Naive thymus-derived CD4-positive, alpha-beta T cell (primary cell): Measurements from ENCODE around the gene C14orf180. TPM values are rescaled to one million over a fixed set of nuclear protein-coding genes. Genes with fewer than 3 reads are reported as not detected.

ENCODE experiments used
- ATAC-seq: fragments of 150-1000 bp; cut with Tn5 transposase; 2 replicates; pipeline ENCODE4 v1.10.0; 2021; ENCODE audit warnings: mild to moderate bottlenecking, moderate library complexity
- CTCF ChIA-PET: fragments of 350-600 bp; sonication (Branson Sonifier 250); formaldehyde crosslinking; loops from one replicate; lab custom pipeline; 2021; ENCODE audit warnings: antibody characterized with exemption; lab: Charles Lee
- POLR2A ChIA-PET: fragments of 350-600 bp; sonication (Branson Sonifier 250); formaldehyde crosslinking; loops from one replicate; lab custom pipeline; 2021; ENCODE audit warnings: antibody characterized with exemption, inconsistent platforms; lab: Charles Lee
- DNase-seq, 9 donors: peaks; one replicate each; pipeline versions ENCODE4 v3.0.0 to v3.0.0-alpha.2; 2020 to 2022; ENCODE audit warnings: mixed read lengths in 1 of 9
- H3K27ac ChIP-seq: one replicate; pipeline ENCODE4 v1.7.0; 2013; ENCODE audit warnings: mild to moderate bottlenecking, low read depth, low read length, moderate library complexity
- H3K27me3 ChIP-seq, 2 donors: one replicate each; pipeline ENCODE4 v1.7.0; 2013; ENCODE audit warnings: low read length in 2 of 2, mild to moderate bottlenecking in 2 of 2, moderate library complexity in 2 of 2; ENCODE audit not compliant: control insufficient read depth in 2 of 2, insufficient read depth in 2 of 2
- H3K36me3 ChIP-seq, 3 experiments: 1 replicate in 2 of 3; 2 replicates in 1 of 3; pipeline ENCODE4 v1.7.0; 2013; ENCODE audit warnings: low read length in 3 of 3, mild to moderate bottlenecking in 3 of 3, moderate library complexity in 1 of 3; ENCODE audit not compliant: insufficient read depth in 3 of 3, control insufficient read depth in 2 of 3
- H3K4me1 ChIP-seq, 2 donors: one replicate each; pipeline ENCODE4 v1.7.0; 2013; ENCODE audit warnings: low read length in 2 of 2, mild to moderate bottlenecking in 2 of 2, moderate library complexity in 1 of 2; ENCODE audit not compliant: control insufficient read depth in 2 of 2, insufficient read depth in 2 of 2
- H3K4me3 ChIP-seq: 2 replicates; pipeline ENCODE4 v1.7.0; 2013; ENCODE audit warnings: mild to moderate bottlenecking, low read length
- H3K9me3 ChIP-seq, 3 experiments: 1 replicate in 2 of 3; 2 replicates in 1 of 3; pipeline ENCODE4 v1.7.0; 2013; ENCODE audit warnings: low read length in 3 of 3; ENCODE audit not compliant: control insufficient read depth in 2 of 3
- H3K27ac Mint-ChIP-seq, 9 donors: one replicate each; pipeline ENCODE4 v1.8.0; 2020 to 2022; ENCODE audit warnings: mixed read lengths in 9 of 9, mild to moderate bottlenecking in 8 of 9, moderate library complexity in 5 of 9, inconsistent platforms in 2 of 9
- H3K27me3 Mint-ChIP-seq, 5 donors: one replicate each; pipeline ENCODE4 v1.8.0; 2021 to 2022; ENCODE audit warnings: mixed read lengths in 5 of 5, mild to moderate bottlenecking in 1 of 5
- H3K36me3 Mint-ChIP-seq, 5 donors: one replicate each; pipeline ENCODE4 v1.8.0; 2020 to 2022; ENCODE audit warnings: mixed read lengths in 5 of 5, mild to moderate bottlenecking in 3 of 5, inconsistent platforms in 1 of 5
- H3K4me1 Mint-ChIP-seq, 7 donors: one replicate each; pipeline ENCODE4 v1.8.0; 2020 to 2022; ENCODE audit warnings: mixed read lengths in 7 of 7, mild to moderate bottlenecking in 3 of 7, inconsistent platforms in 1 of 7
- H3K4me3 Mint-ChIP-seq, 10 donors: one replicate each; pipeline ENCODE4 v1.8.0; 2020 to 2022; ENCODE audit warnings: mild to moderate bottlenecking in 10 of 10, mixed read lengths in 10 of 10, moderate library complexity in 6 of 10, inconsistent platforms in 2 of 10
- H3K9me3 Mint-ChIP-seq, 11 donors: one replicate each; pipeline ENCODE4 v1.8.0; 2020 to 2022; ENCODE audit warnings: mixed read lengths in 11 of 11, mild to moderate bottlenecking in 4 of 11, inconsistent platforms in 1 of 11, moderate library complexity in 1 of 11
- intact Hi-C, 2 donors: fragments of 100-400 bp; cut with micrococcal nuclease; formaldehyde crosslinking; loops; one replicate each; pipeline ENCODE4 v1.15.1; 2023
- polyA plus RNA-seq, 2 donors: library from polyadenylated mRNA; unstranded; fragments of 300-500 nt; fragmentation: Illumina TruSeq; gene quantifications; one replicate each; pipeline ENCODE4 v1.2.3, GENCODE V29; 2021
- total RNA-seq, 6 experiments: library from RNA in 5 of 6; stranded (reverse) in 5 of 6; gene quantifications; 1 replicate in 5 of 6; 2 replicates in 1 of 6; pipeline ENCODE4 v1.2.3 and lab custom pipeline; 2021 to 2026

The C14orf180 gene
- total and polyA plus RNA-seq, 7 experiments from 2014 or later: not detected

DNA sequence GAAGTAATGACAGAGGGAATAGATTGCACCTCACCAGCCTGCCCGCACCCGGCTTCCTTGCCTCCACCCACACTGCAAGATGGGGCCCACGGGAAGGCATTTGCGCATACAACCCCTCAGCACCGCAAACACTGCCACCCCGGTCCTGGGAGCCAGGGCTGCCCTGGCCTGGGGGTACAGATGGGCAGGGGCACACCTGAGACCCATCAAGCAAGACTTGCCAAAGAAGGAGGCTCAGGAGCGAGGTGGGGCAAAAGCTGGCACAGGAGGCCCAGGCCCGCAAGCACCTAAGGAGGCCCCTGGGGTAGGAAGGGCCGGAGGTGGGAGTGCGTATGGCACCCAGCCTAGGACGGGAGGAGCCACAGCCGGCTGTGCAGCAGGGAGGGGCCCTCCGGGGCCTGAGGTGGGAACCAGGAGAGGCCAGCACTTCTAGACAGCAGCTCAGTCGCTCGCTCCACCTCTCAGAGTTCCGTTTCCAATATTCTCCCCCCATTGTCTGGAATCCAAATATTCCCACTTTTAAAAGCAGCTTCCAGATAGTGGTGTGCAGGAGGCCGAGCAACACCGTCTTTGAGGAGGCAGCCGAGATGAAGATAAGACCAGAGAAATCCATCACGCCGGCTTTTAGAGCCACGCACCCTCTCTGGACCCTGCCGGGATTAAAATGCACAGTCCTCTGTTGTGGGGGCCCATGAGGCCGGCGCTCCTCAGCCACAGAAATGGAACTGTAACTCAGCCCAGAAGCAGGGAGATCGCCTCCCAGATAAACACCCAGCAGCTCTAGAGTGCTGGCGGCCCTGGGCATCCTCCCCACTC, 12.2 kb upstream of the C14orf180 start:
- Histone ChIP-seq H3K4me1 (peaks cover 0 to 4% of the 10 kb centered on the region in 2 donors), H3K4me3 (no peak overlapping the region), H3K27me3 (no peaks in the 10 kb centered on the region), H3K27ac (no peak overlapping the region), H3K9me3 (no peaks in the 10 kb centered on the region), H3K36me3 (no peaks in the 10 kb centered on the region)
- H3K4me3 Mint-ChIP-seq: no peak overlapping the region
- ATAC-seq (no peak), DNase-seq (no peak)
- POLR2A ChIA-PET: no interaction called here
- no peaks in the 10 kb centered on the region for H3K9me3 Mint-ChIP-seq
- H3K27ac Mint-ChIP-seq: no peak overlapping the region
- intact Hi-C loops: no loop called here
- H3K36me3 Mint-ChIP-seq: no peaks in the 10 kb centered on the region
- peaks cover 0 to 22% (median 5%) of the 10 kb centered on the region in 5 donors for H3K27me3 Mint-ChIP-seq
- CTCF ChIA-PET: interaction anchor here (0.7 to 1.1 kb wide), 2 partner anchors 9 to 309 kb away, joined by 3 to 5 read pairs; no protein-coding TSS in a partner anchor
- peaks cover 0 to 5% (median 0%) of the 10 kb centered on the region in 7 donors for H3K4me1 Mint-ChIP-seq

- Mint-ChIP-seq H3K27ac (no peak overlapping the region), H3K4me1 (peaks cover 0 to 5% (median 0%) of the 10 kb centered on the region in 7 donors), H3K9me3 (no peaks in the 10 kb centered on the region), H3K4me3 (no peak overlapping the region), H3K36me3 (no peaks in the 10 kb centered on the region), H3K27me3 (peaks cover 0 to 22% (median 5%) of the 10 kb centered on the region in 5 donors)
- Histone ChIP-seq H3K36me3 (no peaks in the 10 kb centered on the region), H3K4me3 (no peak overlapping the region), H3K27ac (no peak overlapping the region), H3K9me3 (no peaks in the 10 kb centered on the region), H3K4me1 (peaks cover 0 to 4% of the 10 kb centered on the region in 2 donors), H3K27me3 (no peaks in the 10 kb centered on the region)
- DNase-seq: no peak
- CTCF ChIA-PET: interaction anchor here (0.7 to 1.1 kb wide), 2 partner anchors 9 to 309 kb away, joined by 3 to 5 read pairs; no protein-coding TSS in a partner anchor
- POLR2A ChIA-PET: no interaction called here
- ATAC-seq: no peak
- intact Hi-C loops: no loop called here
Observed at GRCh38 chr14:104567957-104568225, 11.7 kb upstream of the C14orf180 start.

DNA sequence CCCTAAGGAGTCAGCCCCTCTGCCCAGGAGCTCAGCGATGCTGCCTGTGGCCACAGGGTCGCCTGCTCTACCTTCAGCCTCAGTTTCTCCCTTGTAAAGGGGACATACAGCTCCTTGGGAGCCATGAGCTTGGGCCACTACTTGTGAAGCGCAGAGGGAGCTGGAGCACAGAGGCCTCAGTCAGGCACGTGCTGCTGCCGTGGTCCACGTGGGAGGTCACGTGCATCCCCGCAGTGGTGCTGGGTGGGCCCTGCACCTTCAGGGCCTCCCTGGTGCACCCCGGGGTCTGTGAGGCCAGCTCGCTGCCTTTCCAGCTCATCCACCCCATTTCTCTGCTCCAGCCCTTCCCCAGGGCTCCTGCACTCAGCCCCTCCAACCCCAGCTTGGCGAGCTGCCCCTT, 10.9 kb upstream of the C14orf180 start:
- no peaks in the 10 kb centered on the region for H3K36me3 ChIP-seq
- H3K4me1 ChIP-seq: peaks cover 0 to 4% of the 10 kb centered on the region in 2 donors
- ATAC-seq (no peak), DNase-seq (no peak)
- Mint-ChIP-seq H3K36me3 (no peaks in the 10 kb centered on the region), H3K9me3 (no peaks in the 10 kb centered on the region), H3K4me1 (peaks cover 0 to 5% (median 0%) of the 10 kb centered on the region in 7 donors), H3K4me3 (no peak overlapping the region), H3K27me3 (peaks cover 0 to 22% (median 5%) of the 10 kb centered on the region in 5 donors), H3K27ac (no peak overlapping the region)
- no peak overlapping the region for H3K27ac ChIP-seq
- no peaks in the 10 kb centered on the region for H3K27me3 ChIP-seq
- POLR2A ChIA-PET: no interaction called here
- CTCF ChIA-PET: no interaction called here
- H3K4me3 ChIP-seq: no peak overlapping the region
- intact Hi-C loops: no loop called here
- no peaks in the 10 kb centered on the region for H3K9me3 ChIP-seq

DNA sequence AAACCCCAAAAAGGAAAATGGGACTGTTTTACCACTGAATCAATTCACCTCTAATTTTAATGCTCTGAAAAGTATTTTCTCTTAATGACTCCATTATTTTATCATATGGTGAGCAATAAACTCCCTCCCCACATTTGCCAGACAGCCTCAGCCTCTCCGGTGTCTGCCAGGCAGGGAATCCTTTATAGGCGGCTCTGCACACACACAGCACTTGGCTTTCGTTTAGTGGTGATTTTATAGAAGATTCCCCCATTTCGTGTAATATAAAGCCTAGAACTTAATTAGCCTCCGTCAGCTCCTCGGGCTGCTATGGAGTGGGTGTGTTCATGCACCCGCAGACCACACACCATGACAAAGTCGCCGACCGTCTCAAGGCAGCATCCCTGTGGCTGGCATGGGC, 10.1 kb upstream of the C14orf180 start:
- Mint-ChIP-seq H3K27me3 (peaks cover 0 to 22% (median 5%) of the 10 kb centered on the region in 5 donors), H3K9me3 (no peaks in the 10 kb centered on the region), H3K4me3 (no peak overlapping the region), H3K4me1 (no peaks in the 10 kb centered on the region), H3K27ac (no peak overlapping the region), H3K36me3 (no peaks in the 10 kb centered on the region)
- H3K27ac ChIP-seq: no peak overlapping the region
- no peaks in the 10 kb centered on the region for H3K9me3 ChIP-seq
- H3K4me3 ChIP-seq: no peak overlapping the region
- H3K27me3 ChIP-seq: no peaks in the 10 kb centered on the region
- intact Hi-C loops: no loop called here
- DNase-seq: no peak
- H3K4me1 ChIP-seq: no peaks in the 10 kb centered on the region
- POLR2A ChIA-PET: no interaction called here
- no peak for ATAC-seq
- CTCF ChIA-PET: no interaction called here
- no peaks in the 10 kb centered on the region for H3K36me3 ChIP-seq

GRCh38 chr14:104571246-104571645, 8.3 kb upstream of the C14orf180 start:
- POLR2A ChIA-PET: no interaction called here

DNA sequence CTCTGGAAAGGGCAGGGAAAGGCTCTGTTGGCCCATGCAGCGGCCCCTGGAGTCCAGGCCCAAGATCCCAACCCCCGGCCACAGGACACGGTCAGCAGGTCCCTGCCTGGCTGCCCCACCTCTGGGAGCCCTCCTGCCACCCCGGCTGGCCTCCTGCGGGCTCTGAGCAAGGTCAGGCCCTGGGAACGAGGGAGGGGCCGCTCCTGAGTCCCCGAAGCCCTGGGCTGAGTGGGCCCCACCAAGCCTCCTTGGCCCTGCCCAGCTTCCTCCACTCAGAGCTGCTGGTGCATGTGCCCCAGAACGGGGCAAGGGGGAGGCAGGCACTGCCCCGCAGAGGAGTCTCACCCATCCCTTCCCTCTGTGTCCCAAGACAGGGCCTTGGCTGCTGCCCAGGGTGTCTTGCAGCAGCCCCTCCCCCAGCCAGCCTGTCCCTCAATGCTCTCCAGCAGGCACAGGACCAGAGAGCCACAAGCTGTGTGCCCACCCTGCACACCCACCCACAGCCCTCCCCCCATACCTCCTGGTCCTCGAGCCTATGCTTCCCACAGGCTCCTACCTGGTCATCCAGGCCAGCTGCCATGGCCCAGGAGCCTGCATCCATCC, 7.4 kb upstream of the C14orf180 start:
- Histone ChIP-seq H3K4me1 (no peaks in the 10 kb centered on the region), H3K9me3 (no peaks in the 10 kb centered on the region), H3K27me3 (no peaks in the 10 kb centered on the region), H3K4me3 (no peak overlapping the region), H3K27ac (no peak overlapping the region), H3K36me3 (no peaks in the 10 kb centered on the region)
- Mint-ChIP-seq H3K36me3 (no peaks in the 10 kb centered on the region), H3K27ac (no peak overlapping the region), H3K4me1 (no peaks in the 10 kb centered on the region), H3K4me3 (no peak overlapping the region), H3K27me3 (no peaks in the 10 kb centered on the region), H3K9me3 (no peaks in the 10 kb centered on the region)
- ATAC-seq (no peak), DNase-seq (no peak)
- CTCF ChIA-PET: no interaction called here
- intact Hi-C loops: no loop called here
- POLR2A ChIA-PET: no interaction called here

More at GRCh38 chr14:104571246-104571645, 8.3 kb upstream of the C14orf180 start:
- DNase-seq (no peak), ATAC-seq (no peak)
- no peak overlapping the region for H3K4me3 ChIP-seq
- no peaks in the 10 kb centered on the region for H3K27me3 ChIP-seq
- H3K36me3 ChIP-seq: no peaks in the 10 kb centered on the region
- intact Hi-C loops: no loop called here
- Mint-ChIP-seq H3K9me3 (no peaks in the 10 kb centered on the region), H3K27me3 (peaks cover 0 to 7% (median 0%) of the 10 kb centered on the region in 5 donors), H3K4me1 (no peaks in the 10 kb centered on the region), H3K36me3 (no peaks in the 10 kb centered on the region), H3K27ac (no peak overlapping the region), H3K4me3 (no peak overlapping the region)
- CTCF ChIA-PET: no interaction called here
- H3K27ac ChIP-seq: no peak overlapping the region
- no peaks in the 10 kb centered on the region for H3K4me1 ChIP-seq
- H3K9me3 ChIP-seq: no peaks in the 10 kb centered on the region

DNA sequence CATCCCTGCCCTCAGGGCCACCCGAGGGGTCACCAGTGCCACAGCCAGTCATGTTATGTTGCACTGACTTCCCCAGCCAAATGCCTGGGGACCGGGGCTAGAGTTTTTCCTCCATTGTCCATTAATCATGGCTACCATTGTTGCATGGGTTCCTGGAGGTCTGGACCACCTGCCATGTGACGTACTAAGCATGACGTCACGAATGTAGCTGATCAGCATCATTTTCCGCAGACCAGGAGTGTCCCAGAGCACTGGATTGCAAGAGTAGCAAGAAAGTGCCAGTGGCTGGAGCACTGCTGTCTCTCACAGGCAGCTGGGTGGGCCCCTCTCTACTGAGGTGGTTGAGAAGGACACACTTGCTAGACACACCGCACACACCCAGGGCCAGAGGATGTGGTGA, 6.9 kb upstream of the C14orf180 start:
- Mint-ChIP-seq H3K4me3 (no peak overlapping the region), H3K27me3 (no peaks in the 10 kb centered on the region), H3K27ac (no peak overlapping the region), H3K9me3 (no peaks in the 10 kb centered on the region), H3K4me1 (no peaks in the 10 kb centered on the region), H3K36me3 (no peaks in the 10 kb centered on the region)
- ATAC-seq (no peak), DNase-seq (no peak)
- CTCF ChIA-PET: no interaction called here
- POLR2A ChIA-PET: no interaction called here
- Histone ChIP-seq H3K27ac (no peak overlapping the region), H3K27me3 (no peaks in the 10 kb centered on the region), H3K4me3 (no peak overlapping the region), H3K36me3 (no peaks in the 10 kb centered on the region), H3K9me3 (no peaks in the 10 kb centered on the region), H3K4me1 (no peaks in the 10 kb centered on the region)
- intact Hi-C loops: no loop called here
